Activated CD8-positive, alpha-beta memory T cell treated with anti-CD3 and anti-CD28 coated beads, Interleukin-2, amount 50 U/mL, for 48 hours (primary cell): ENCODE results near the gene OSBP2.
A peak's percentile ranks its signal among the peaks of the same experiment; 100 is the strongest.

Experiments used
- DNase-seq: peaks from one replicate; pipeline ENCODE4 v3.0.0-alpha.2; 2020

Gene OSBP2

GRCh38 chr22:30821863-30822215, 127.2 kb downstream of the OSBP2 start:
- DNase-seq = no peak

GRCh38 chr22:30822216-30823014, 127.7 kb downstream of the OSBP2 start:
- peak; percentile 60 for DNase-seq

GRCh38 chr22:30823015-30823370, 128.3 kb downstream of the OSBP2 start:
- no peak for DNase-seq

GRCh38 chr22:30824096-30824495, 129.4 kb downstream of the OSBP2 start:
- no peak for DNase-seq

- DNase-seq = no peak
Measured at GRCh38 chr22:30824711-30825110, 130.0 kb downstream of the OSBP2 start.

GRCh38 chr22:30825711-30826505, 131.2 kb downstream of the OSBP2 start:
- DNase-seq = no peak

- no peak for DNase-seq
Measured at GRCh38 chr22:30826670-30827355, 132.1 kb downstream of the OSBP2 start.

- no peak for DNase-seq
Measured at GRCh38 chr22:30827646-30828045, 133.0 kb downstream of the OSBP2 start.

GRCh38 chr22:30828187-30829155, 133.8 kb downstream of the OSBP2 start:
- no peak for DNase-seq

- DNase-seq = no peak
Measured at GRCh38 chr22:30829901-30830550, 135.4 kb downstream of the OSBP2 start.

- DNase-seq = no peak
Measured at GRCh38 chr22:30830907-30831306, 136.2 kb downstream of the OSBP2 start.

- DNase-seq = no peak
Measured at GRCh38 chr22:30832407-30832987, 137.8 kb downstream of the OSBP2 start.

GRCh38 chr22:30833322-30833721, 138.6 kb downstream of the OSBP2 start:
- DNase-seq = no peak

GRCh38 chr22:30837531-30837930, 142.9 kb downstream of the OSBP2 start:
- no peak for DNase-seq

- DNase-seq = no peak
Measured at GRCh38 chr22:30838111-30838510, 143.4 kb downstream of the OSBP2 start.

GRCh38 chr22:30841273-30841672, 146.6 kb downstream of the OSBP2 start:
- no peak for DNase-seq

- no peak for DNase-seq
Measured at GRCh38 chr22:30843245-30843644, 148.6 kb downstream of the OSBP2 start.

GRCh38 chr22:30847583-30847982, 152.9 kb downstream of the OSBP2 start:
- no peak for DNase-seq

- DNase-seq = no peak
Measured at GRCh38 chr22:30855266-30855665, 160.6 kb downstream of the OSBP2 start.

GRCh38 chr22:30855677-30856518, 161.2 kb downstream of the OSBP2 start:
- DNase-seq = no peak
